ENCODE results near the gene ARHGAP15. TPM values are rescaled to one million over a fixed set of nuclear protein-coding genes. Genes with fewer than 3 reads are reported as not detected.

ARHGAP15 gene
- total and polyA plus RNA-seq, 4 donors = 3.8 to 17.9 (median 13.2) TPM

DNA sequence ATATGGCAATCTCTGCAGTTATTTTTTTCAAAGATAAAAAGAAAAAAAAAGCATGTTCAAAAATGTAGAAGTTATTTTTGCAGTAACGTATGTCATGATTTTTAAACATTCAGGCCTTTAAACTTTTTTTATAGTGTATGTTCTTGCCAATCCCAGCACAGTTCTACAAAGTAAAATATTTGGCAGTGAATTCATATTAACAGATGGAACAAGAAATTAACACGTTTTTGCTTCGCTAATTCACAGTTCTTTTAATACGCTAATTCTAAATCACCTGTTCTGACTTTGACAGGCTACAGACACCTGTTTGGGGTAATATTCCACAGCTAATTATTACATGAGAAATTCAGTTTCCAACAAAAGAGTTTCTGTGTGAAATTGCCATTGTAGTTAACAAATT, 183.2 kb downstream of the ARHGAP15 start:
- Histone ChIP-seq H3K9ac (ENCODE audit: low read depth in 1 of 2, low read length in 2 of 2) (no peak overlapping the region), H3K27ac (ENCODE audit: low read depth in 1 of 2, low read length in 2 of 2) (no peak overlapping the region), H3K36me3 (ENCODE audit: control insufficient read depth in 4 of 4, insufficient read depth in 3 of 4, low read depth in 1 of 4, low read length in 3 of 4) (no peaks in the 10 kb centered on the region), H3K27me3 (ENCODE audit: control insufficient read depth in 4 of 4, insufficient read depth in 4 of 4, low read length in 3 of 4) (no peaks in the 10 kb centered on the region), H3K9me3 (ENCODE audit: control insufficient read depth in 4 of 4, low read length in 3 of 4) (no peaks in the 10 kb centered on the region), H3K4me1 (ENCODE audit: control insufficient read depth in 4 of 4, insufficient read depth in 4 of 4, low read length in 3 of 4) (no peaks in the 10 kb centered on the region), H3K4me3 (ENCODE audit: low read depth in 1 of 3, low read length in 3 of 3) (no peak overlapping the region)
- no peak for DNase-seq (ENCODE audit: low spot score)
- TF ChIP-seq TAF1 (conservative IDR thresholded peaks at IDR 0.05) = no peak
- no peak for TF ChIP-seq CTCF (IDR thresholded peaks at IDR 0.05; ENCODE audit: low read depth, low read length, missing input control)
- TF ChIP-seq ATF3 (IDR thresholded peaks at IDR 0.05) = no peak
- no peak for TF ChIP-seq HNF4A (conservative IDR thresholded peaks at IDR 0.05)
- TF ChIP-seq YY1 (IDR thresholded peaks at IDR 0.05) = no peak
- TF ChIP-seq RXRA (IDR thresholded peaks at IDR 0.05) = no peak
- TF ChIP-seq FOXA2 (IDR thresholded peaks at IDR 0.05) = no peak
- no peak for TF ChIP-seq NR2F2 (IDR thresholded peaks at IDR 0.05)
- no peak for TF ChIP-seq EGR1 (IDR thresholded peaks at IDR 0.05; ENCODE audit: low read depth in 2 of 2)
- WGBS = 93% methylated on average over 4 of the region's 4 CpGs

- Histone ChIP-seq H3K27me3 (ENCODE audit: control insufficient read depth in 4 of 4, insufficient read depth in 4 of 4, low read length in 3 of 4) (no peaks in the 10 kb centered on the region), H3K9ac (ENCODE audit: low read depth in 1 of 2, low read length in 2 of 2) (no peak overlapping the region), H3K4me3 (ENCODE audit: low read depth in 1 of 3, low read length in 3 of 3) (no peak overlapping the region), H3K4me1 (ENCODE audit: control insufficient read depth in 4 of 4, insufficient read depth in 4 of 4, low read length in 3 of 4) (no peaks in the 10 kb centered on the region), H3K36me3 (ENCODE audit: control insufficient read depth in 4 of 4, insufficient read depth in 3 of 4, low read depth in 1 of 4, low read length in 3 of 4) (no peaks in the 10 kb centered on the region), H3K9me3 (ENCODE audit: control insufficient read depth in 4 of 4, low read length in 3 of 4) (no peaks in the 10 kb centered on the region), H3K27ac (ENCODE audit: low read depth in 1 of 2, low read length in 2 of 2) (no peak overlapping the region)
- DNase-seq (ENCODE audit: low spot score) = no peak
- TF ChIP-seq SP1 (IDR thresholded peaks at IDR 0.05) = no peak
- no peak for TF ChIP-seq YY1 (IDR thresholded peaks at IDR 0.05)
- no peak for TF ChIP-seq FOXA2 (IDR thresholded peaks at IDR 0.05)
- no peak for TF ChIP-seq HNF4A (conservative IDR thresholded peaks at IDR 0.05)
- TF ChIP-seq GABPA (IDR thresholded peaks at IDR 0.05 in 1 of 2, conservative IDR thresholded peaks at IDR 0.05 in 1 of 2) = no peak
- no peak for TF ChIP-seq NR2F2 (IDR thresholded peaks at IDR 0.05)
- no peak for TF ChIP-seq JUND (IDR thresholded peaks at IDR 0.05)
- TF ChIP-seq RAD21 (IDR thresholded peaks at IDR 0.05) = no peak
- no peak for TF ChIP-seq HNF4G (IDR thresholded peaks at IDR 0.05)
- 96% methylated on average over 2 of the region's 2 CpGs for WGBS
These were observed 184.6 kb downstream of the ARHGAP15 start for GRCh38 chr2:143313861-143314260.

GRCh38 chr2:143321994-143322393, 192.8 kb downstream of the ARHGAP15 start:
- Histone ChIP-seq H3K4me1 (ENCODE audit: control insufficient read depth in 4 of 4, insufficient read depth in 4 of 4, low read length in 3 of 4) (no peaks in the 10 kb centered on the region), H3K9me3 (ENCODE audit: control insufficient read depth in 4 of 4, low read length in 3 of 4) (no peaks in the 10 kb centered on the region), H3K9ac (ENCODE audit: low read depth in 1 of 2, low read length in 2 of 2) (no peak overlapping the region), H3K36me3 (ENCODE audit: control insufficient read depth in 4 of 4, insufficient read depth in 3 of 4, low read depth in 1 of 4, low read length in 3 of 4) (no peaks in the 10 kb centered on the region), H3K27me3 (ENCODE audit: control insufficient read depth in 4 of 4, insufficient read depth in 4 of 4, low read length in 3 of 4) (no peaks in the 10 kb centered on the region), H3K27ac (ENCODE audit: low read depth in 1 of 2, low read length in 2 of 2) (no peak overlapping the region), H3K4me3 (ENCODE audit: low read depth in 1 of 3, low read length in 3 of 3) (no peak overlapping the region)
- 84% methylated on average over 3 of the region's 3 CpGs for WGBS
- TF ChIP-seq YY1 (IDR thresholded peaks at IDR 0.05) = no peak
- TF ChIP-seq FOXA2 (IDR thresholded peaks at IDR 0.05) = no peak
- TF ChIP-seq RXRA (IDR thresholded peaks at IDR 0.05) = no peak
- TF ChIP-seq JUND (IDR thresholded peaks at IDR 0.05) = no peak
- TF ChIP-seq TAF1 (conservative IDR thresholded peaks at IDR 0.05) = no peak
- TF ChIP-seq, protein P1, sequence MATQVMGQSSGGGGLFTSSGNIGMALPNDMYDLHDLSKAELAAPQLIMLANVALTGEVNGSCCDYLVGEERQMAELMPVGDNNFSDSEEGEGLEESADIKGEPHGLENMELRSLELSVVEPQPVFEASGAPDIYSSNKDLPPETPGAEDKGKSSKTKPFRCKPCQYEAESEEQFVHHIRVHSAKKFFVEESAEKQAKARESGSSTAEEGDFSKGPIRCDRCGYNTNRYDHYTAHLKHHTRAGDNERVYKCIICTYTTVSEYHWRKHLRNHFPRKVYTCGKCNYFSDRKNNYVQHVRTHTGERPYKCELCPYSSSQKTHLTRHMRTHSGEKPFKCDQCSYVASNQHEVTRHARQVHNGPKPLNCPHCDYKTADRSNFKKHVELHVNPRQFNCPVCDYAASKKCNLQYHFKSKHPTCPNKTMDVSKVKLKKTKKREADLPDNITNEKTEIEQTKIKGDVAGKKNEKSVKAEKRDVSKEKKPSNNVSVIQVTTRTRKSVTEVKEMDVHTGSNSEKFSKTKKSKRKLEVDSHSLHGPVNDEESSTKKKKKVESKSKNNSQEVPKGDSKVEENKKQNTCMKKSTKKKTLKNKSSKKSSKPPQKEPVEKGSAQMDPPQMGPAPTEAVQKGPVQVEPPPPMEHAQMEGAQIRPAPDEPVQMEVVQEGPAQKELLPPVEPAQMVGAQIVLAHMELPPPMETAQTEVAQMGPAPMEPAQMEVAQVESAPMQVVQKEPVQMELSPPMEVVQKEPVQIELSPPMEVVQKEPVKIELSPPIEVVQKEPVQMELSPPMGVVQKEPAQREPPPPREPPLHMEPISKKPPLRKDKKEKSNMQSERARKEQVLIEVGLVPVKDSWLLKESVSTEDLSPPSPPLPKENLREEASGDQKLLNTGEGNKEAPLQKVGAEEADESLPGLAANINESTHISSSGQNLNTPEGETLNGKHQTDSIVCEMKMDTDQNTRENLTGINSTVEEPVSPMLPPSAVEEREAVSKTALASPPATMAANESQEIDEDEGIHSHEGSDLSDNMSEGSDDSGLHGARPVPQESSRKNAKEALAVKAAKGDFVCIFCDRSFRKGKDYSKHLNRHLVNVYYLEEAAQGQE (IDR thresholded peaks at IDR 0.05) = no peak
- no peak for TF ChIP-seq RAD21 (IDR thresholded peaks at IDR 0.05)
- no peak for TF ChIP-seq ATF3 (IDR thresholded peaks at IDR 0.05)
- no peak for TF ChIP-seq HNF4A (conservative IDR thresholded peaks at IDR 0.05)
- peak; percentile 50 for DNase-seq (ENCODE audit: low spot score)

All from liver (tissue), 9 donors.